ENCODE results near the gene MPLKIP. TPM values are rescaled to one million over a fixed set of nuclear protein-coding genes. Genes with fewer than 3 reads are reported as not detected.
A peak's percentile ranks its signal among the peaks of the same experiment; 100 is the strongest.
"Not testable (repeated sequence)": the region's sequence is repeated elsewhere in the genome, so short reads cannot be mapped to it uniquely, and the experiment has no call there.

Gene MPLKIP
- total and polyA plus RNA-seq, 2 donors (not counting 1 experiment from before 2014, with no cell fraction given), result 22.6 to 22.8 TPM

DNA sequence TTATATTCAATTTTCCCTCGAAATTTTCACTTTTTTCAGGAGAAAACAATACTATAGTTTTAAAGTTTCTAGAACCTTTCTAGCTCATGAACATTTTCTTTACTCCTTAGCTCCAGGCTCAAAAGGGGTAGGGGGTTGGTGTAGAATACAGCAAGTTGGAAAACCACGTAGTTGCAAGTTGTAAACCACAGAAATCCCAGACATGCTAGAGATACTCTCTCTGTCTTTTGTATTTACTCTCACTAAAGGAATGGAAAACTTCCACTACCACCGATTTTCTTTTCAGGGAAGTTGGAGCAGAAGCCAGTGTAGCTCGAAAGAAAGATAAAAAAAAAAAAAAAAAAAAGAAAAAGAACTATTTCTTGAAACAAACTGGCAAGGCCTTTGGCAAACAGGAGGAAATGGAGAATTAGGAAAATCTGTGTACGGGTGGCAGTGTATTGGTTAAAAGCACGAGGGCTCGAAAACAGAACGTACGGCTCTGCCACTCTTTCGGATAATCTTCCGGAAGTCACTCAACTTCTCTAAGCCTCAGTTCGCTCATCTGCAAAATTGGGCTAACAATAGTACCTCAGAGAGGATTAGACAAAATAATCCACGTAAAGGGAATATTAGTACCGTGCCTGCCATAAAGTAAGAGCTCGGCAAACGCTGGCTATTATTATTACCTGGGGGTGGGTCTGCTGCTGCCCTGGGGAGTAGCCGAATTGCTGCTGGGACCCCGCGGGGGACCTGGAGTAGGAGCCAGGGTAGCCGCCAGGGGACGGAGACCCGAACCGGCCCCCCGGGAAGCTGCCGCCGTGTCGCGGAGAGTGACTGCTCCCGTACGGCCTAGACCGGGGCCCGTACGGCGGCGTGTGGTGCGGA is 628 bp downstream of the MPLKIP start:
- no peaks in the 10 kb centered on the region for H3K9me3 ChIP-seq (ENCODE audit: control insufficient read depth, insufficient read depth, low read depth, low read length)
- no peak for TF ChIP-seq EZH2 (IDR thresholded peaks at IDR 0.05; ENCODE audit: low read length, missing control alignments)
- TF ChIP-seq CTCF (conservative IDR thresholded peaks at IDR 0.05 in 1 of 2, IDR thresholded peaks at IDR 0.05 in 1 of 2; ENCODE audit: low read depth in 1 of 2, low read length in 2 of 2), result no peak
- DNase-seq (ENCODE audit: low read depth in 2 of 2), result peak; percentile 28 to 56

GRCh38 chr7:40122940-40123254 is 11.5 kb downstream of the MPLKIP start:
- Histone ChIP-seq H3K36me3 (ENCODE audit: control insufficient read depth, insufficient read depth, low read length) (no peaks in the 10 kb centered on the region), H3K4me3 (replicated peaks in 1 of 4; ENCODE audit: control extremely low read depth in 1 of 4, insufficient read depth in 1 of 4, low read depth in 3 of 4, low read length in 4 of 4) (no peak overlapping the region), H3K27me3 (ENCODE audit: control insufficient read depth, insufficient read depth, low read length) (no peaks in the 10 kb centered on the region), H4K20me1 (ENCODE audit: control insufficient read depth, extremely low read depth, insufficient read depth, low read length) (no peaks in the 10 kb centered on the region), H3K4me1 (ENCODE audit: control insufficient read depth, extremely low read depth, insufficient read depth, low read length) (no peaks in the 10 kb centered on the region), H3K9ac (ENCODE audit: insufficient read depth, low read length) (no peak overlapping the region), H3K4me2 (ENCODE audit: extremely low read depth, insufficient read depth, low read length) (no peak overlapping the region), H3K79me2 (ENCODE audit: control insufficient read depth, insufficient read depth, low read length) (peaks cover under 1% of the 10 kb centered on the region), H2AFZ (ENCODE audit: low read length) (no peak overlapping the region), H3K27ac (ENCODE audit: insufficient read depth, low read length) (no peak overlapping the region), H3K9me3 (ENCODE audit: control insufficient read depth, insufficient read depth, low read depth, low read length) (no peaks in the 10 kb centered on the region)
- TF ChIP-seq EZH2 (IDR thresholded peaks at IDR 0.05; ENCODE audit: low read length, missing control alignments), result no peak
- no peak for TF ChIP-seq CTCF (conservative IDR thresholded peaks at IDR 0.05 in 1 of 2, IDR thresholded peaks at IDR 0.05 in 1 of 2; ENCODE audit: low read depth in 1 of 2, low read length in 2 of 2)
- no peak for DNase-seq (ENCODE audit: low read depth in 2 of 2)

More for the DNA sequence above, 628 bp downstream of the MPLKIP start:
- Histone ChIP-seq H3K4me1 (ENCODE audit: control insufficient read depth, extremely low read depth, insufficient read depth, low read length) (peaks cover 2% of the 10 kb centered on the region), H3K4me3 (replicated peaks in 1 of 4; ENCODE audit: control extremely low read depth in 1 of 4, insufficient read depth in 1 of 4, low read depth in 3 of 4, low read length in 4 of 4) (peak overlapping the region; percentile 90 to 99 (median 95)), H4K20me1 (ENCODE audit: control insufficient read depth, extremely low read depth, insufficient read depth, low read length) (no peaks in the 10 kb centered on the region), H3K36me3 (ENCODE audit: control insufficient read depth, insufficient read depth, low read length) (no peaks in the 10 kb centered on the region), H3K9ac (ENCODE audit: insufficient read depth, low read length) (peak overlapping the region; percentile 91), H3K27ac (ENCODE audit: insufficient read depth, low read length) (peak overlapping the region; percentile 91), H3K27me3 (ENCODE audit: control insufficient read depth, insufficient read depth, low read length) (no peaks in the 10 kb centered on the region), H3K4me2 (ENCODE audit: extremely low read depth, insufficient read depth, low read length) (peak overlapping the region; percentile 85), H3K79me2 (ENCODE audit: control insufficient read depth, insufficient read depth, low read length) (peaks cover 40% of the 10 kb centered on the region), H2AFZ (ENCODE audit: low read length) (peak overlapping the region; percentile 86)

DNA sequence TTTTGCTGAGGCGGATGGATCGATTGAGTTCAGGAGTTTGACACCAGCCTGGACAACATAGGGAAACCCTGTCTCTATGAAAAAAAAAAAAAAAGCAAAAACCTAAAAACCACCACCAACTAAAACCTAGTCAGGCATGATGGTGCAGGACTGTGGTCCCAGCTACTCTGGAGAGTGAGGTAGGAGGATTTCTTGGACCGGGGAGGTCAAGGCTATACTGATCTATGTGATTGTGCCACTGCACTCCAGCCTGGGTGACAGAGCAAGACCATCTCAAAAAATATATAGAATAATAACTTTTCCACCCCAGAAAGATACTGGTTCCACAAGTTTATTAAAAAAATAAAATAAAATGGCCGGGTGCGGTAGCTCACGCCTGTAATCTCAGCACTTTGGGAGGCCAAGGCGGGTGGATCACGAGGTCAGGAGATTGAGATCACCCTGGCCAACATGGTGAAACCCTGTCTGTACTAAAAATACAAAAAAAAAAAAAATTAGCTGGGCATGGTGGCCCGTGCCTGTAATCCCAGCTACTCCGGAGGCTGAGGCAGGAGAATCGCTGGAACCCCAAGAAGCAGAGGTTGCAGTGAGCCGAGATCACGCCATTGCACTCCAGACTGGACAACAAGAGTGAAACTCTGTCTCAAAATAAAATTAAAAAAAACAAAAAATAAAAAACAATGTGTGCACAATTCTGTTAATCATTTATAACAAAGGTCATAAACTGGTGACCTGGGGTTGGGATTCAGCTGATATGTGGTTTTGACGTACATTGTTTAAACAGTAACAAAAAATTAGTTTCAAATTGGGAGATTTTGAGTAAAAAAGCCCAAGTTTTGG is 12.1 kb downstream of the MPLKIP start:
- H3K36me3 ChIP-seq (ENCODE audit: control insufficient read depth, insufficient read depth, low read length); H2AFZ ChIP-seq (ENCODE audit: low read length); H3K9ac ChIP-seq (ENCODE audit: insufficient read depth, low read length); H3K27ac ChIP-seq (ENCODE audit: insufficient read depth, low read length); DNase-seq (ENCODE audit: low read depth in 2 of 2); H3K4me2 ChIP-seq (ENCODE audit: extremely low read depth, insufficient read depth, low read length); H3K79me2 ChIP-seq (ENCODE audit: control insufficient read depth, insufficient read depth, low read length); H3K4me1 ChIP-seq (ENCODE audit: control insufficient read depth, extremely low read depth, insufficient read depth, low read length); H3K9me3 ChIP-seq (ENCODE audit: control insufficient read depth, insufficient read depth, low read depth, low read length); H3K4me3 ChIP-seq (replicated peaks in 1 of 4; ENCODE audit: control extremely low read depth in 1 of 4, insufficient read depth in 1 of 4, low read depth in 3 of 4, low read length in 4 of 4); H4K20me1 ChIP-seq (ENCODE audit: control insufficient read depth, extremely low read depth, insufficient read depth, low read length); H3K27me3 ChIP-seq (ENCODE audit: control insufficient read depth, insufficient read depth, low read length): not testable (repeated sequence)

All from fibroblast of lung (primary cell).